ENCODE results near the gene SMG6.

SMG6 gene

DNA sequence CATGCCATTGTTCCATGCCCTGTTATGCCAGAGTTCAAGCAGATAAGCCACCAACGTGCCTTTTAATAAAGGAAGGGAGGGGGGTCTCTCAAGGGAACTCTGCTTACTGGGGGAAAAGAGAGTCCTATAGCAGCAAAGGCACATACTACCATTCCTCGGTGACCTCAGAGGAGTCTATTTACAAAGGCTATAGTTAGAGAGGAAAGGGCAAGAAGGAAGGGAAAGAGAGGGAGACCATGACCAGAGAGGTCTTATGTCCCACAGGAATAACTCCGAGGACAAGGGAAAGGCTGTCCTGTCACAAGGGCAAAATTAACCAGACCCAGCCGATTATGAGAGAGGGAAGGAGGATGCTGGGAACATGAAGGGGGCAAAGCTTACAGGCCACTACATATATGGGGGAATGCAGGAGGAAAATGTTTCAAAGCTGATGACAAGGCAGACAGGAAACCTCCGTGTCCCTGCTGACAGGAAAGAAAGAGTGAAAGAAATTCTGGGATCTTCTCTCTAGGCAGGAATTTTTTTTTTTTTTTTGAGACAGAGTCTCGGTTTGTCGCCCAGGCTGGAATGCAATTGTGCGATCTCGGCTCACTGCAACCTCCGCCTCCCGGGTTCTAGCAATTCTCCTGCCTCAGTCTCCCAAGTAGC is 197.2 kb downstream of the SMG6 start:
- no peak overlapping the region for H2AFZ ChIP-seq (ENCODE audit: low read length)
- H3F3A ChIP-seq (ENCODE audit: insufficient read depth, low read length): no peaks in the 10 kb centered on the region
- no peaks in the 10 kb centered on the region for H3K79me2 ChIP-seq (ENCODE audit: insufficient read depth, low read length)
- no peak overlapping the region for H3K27ac ChIP-seq (ENCODE audit: low read depth, low read length, poor library complexity, severe bottlenecking)
- H3K9me3 ChIP-seq (ENCODE audit: low read length): no peaks in the 10 kb centered on the region
- no peak for TF ChIP-seq EZH2 (IDR thresholded peaks at IDR 0.05; ENCODE audit: borderline replicate concordance, low read length)
- TF ChIP-seq CTCF (IDR thresholded peaks at IDR 0.05; ENCODE audit: low read length): no peak
- no peaks in the 10 kb centered on the region for H3K27me3 ChIP-seq (ENCODE audit: insufficient read depth, low read length)
- no peaks in the 10 kb centered on the region for H4K20me1 ChIP-seq (ENCODE audit: insufficient read depth, low read length)
- H3K4me2 ChIP-seq (ENCODE audit: low read length): no peak overlapping the region
- no peaks in the 10 kb centered on the region for H3K36me3 ChIP-seq (ENCODE audit: insufficient read depth, low read length)
- no peak overlapping the region for H3K9ac ChIP-seq (ENCODE audit: low read length)
- no peak overlapping the region for H3K4me3 ChIP-seq (ENCODE audit: low read depth, low read length, poor library complexity, severe bottlenecking)
- peaks cover 13% of the 10 kb centered on the region for H3K4me1 ChIP-seq (ENCODE audit: insufficient read depth, low read length, severe bottlenecking)
- H3K9me2 ChIP-seq (ENCODE audit: low read depth, low read length): no peaks in the 10 kb centered on the region

- Histone ChIP-seq H3K9me3 (ENCODE audit: low read length) (no peaks in the 10 kb centered on the region), H3K4me1 (ENCODE audit: insufficient read depth, low read length, severe bottlenecking) (peaks cover 18% of the 10 kb centered on the region), H3K79me2 (ENCODE audit: insufficient read depth, low read length) (no peaks in the 10 kb centered on the region), H3K27ac (ENCODE audit: low read depth, low read length, poor library complexity, severe bottlenecking) (no peak overlapping the region), H3K4me3 (ENCODE audit: low read depth, low read length, poor library complexity, severe bottlenecking) (no peak overlapping the region), H3K9ac (ENCODE audit: low read length) (no peak overlapping the region), H3K36me3 (ENCODE audit: insufficient read depth, low read length) (no peaks in the 10 kb centered on the region), H3K9me2 (ENCODE audit: low read depth, low read length) (no peaks in the 10 kb centered on the region), H2AFZ (ENCODE audit: low read length) (no peak overlapping the region), H3F3A (ENCODE audit: insufficient read depth, low read length) (no peaks in the 10 kb centered on the region), H3K4me2 (ENCODE audit: low read length) (no peak overlapping the region), H3K27me3 (ENCODE audit: insufficient read depth, low read length) (no peaks in the 10 kb centered on the region), H4K20me1 (ENCODE audit: insufficient read depth, low read length) (no peaks in the 10 kb centered on the region)
- TF ChIP-seq EZH2 (IDR thresholded peaks at IDR 0.05; ENCODE audit: borderline replicate concordance, low read length) (no peak), CTCF (IDR thresholded peaks at IDR 0.05; ENCODE audit: low read length) (no peak)
These were observed 197.9 kb downstream of the SMG6 start for GRCh38 chr17:2105663-2106062.

DNA sequence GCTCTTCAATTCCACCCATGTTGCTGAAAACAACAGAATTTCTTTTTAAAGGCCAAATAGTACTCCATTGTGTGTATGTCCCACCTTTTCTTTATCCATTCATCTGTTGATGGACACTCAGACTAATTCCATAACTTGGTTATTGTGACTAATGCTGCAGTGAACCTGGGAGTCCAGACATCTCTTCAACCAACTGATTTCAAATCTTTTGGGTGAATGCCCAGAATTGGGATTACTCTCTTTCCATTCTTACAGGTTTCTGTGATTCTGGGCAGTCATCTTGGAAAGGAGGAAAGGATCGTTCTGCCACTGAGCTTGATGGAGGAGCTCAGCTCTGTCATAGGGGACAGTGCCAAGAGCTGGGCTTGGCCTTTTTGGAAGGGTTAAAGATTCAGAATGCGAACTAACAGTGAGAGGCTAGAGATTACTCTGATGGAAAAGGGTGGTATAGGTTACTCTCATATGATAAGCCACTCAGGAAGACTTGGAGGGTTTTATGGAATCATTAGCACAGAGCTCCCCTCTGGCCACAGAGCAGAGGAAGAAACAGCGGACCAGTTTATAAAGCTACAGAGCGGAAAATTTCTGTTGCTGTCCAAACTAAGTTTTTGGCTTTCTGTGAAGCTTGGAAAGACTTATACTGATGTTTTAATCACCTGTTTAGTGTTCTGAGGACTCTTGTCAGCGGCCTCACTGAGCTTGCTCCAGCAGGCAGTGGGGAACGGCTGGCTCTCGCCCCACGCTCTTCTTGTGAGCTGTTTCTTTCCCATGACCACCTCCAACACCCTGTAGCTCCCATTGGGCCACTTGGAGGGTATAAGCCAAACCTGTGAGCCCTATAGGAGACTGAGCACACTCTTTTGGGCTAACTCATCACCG is 200.4 kb downstream of the SMG6 start:
- no peak for TF ChIP-seq CTCF (IDR thresholded peaks at IDR 0.05; ENCODE audit: low read length)
- no peak for TF ChIP-seq EZH2 (IDR thresholded peaks at IDR 0.05; ENCODE audit: borderline replicate concordance, low read length)
- Histone ChIP-seq H3K27ac (ENCODE audit: low read depth, low read length, poor library complexity, severe bottlenecking) (no peak overlapping the region), H3K9me2 (ENCODE audit: low read depth, low read length) (no peaks in the 10 kb centered on the region), H4K20me1 (ENCODE audit: insufficient read depth, low read length) (no peaks in the 10 kb centered on the region), H3K4me2 (ENCODE audit: low read length) (no peak overlapping the region), H3K9ac (ENCODE audit: low read length) (no peak overlapping the region), H3K9me3 (ENCODE audit: low read length) (no peaks in the 10 kb centered on the region), H3K79me2 (ENCODE audit: insufficient read depth, low read length) (no peaks in the 10 kb centered on the region), H3F3A (ENCODE audit: insufficient read depth, low read length) (no peaks in the 10 kb centered on the region), H3K27me3 (ENCODE audit: insufficient read depth, low read length) (no peaks in the 10 kb centered on the region), H3K4me1 (ENCODE audit: insufficient read depth, low read length, severe bottlenecking) (peaks cover 15% of the 10 kb centered on the region), H3K4me3 (ENCODE audit: low read depth, low read length, poor library complexity, severe bottlenecking) (no peak overlapping the region), H3K36me3 (ENCODE audit: insufficient read depth, low read length) (no peaks in the 10 kb centered on the region), H2AFZ (ENCODE audit: low read length) (no peak overlapping the region)

Data from OCI-LY1 (cell line).